Measurements from ENCODE around the gene GLYR1.

- no peak for TF ChIP-seq CTCF (IDR thresholded peaks at IDR 0.05)
- TF ChIP-seq POLR2A (IDR thresholded peaks at IDR 0.05), result no peak
Observed at GRCh38 chr16:4880006-4880580, 33.0 kb upstream of the GLYR1 start.

All from gastroesophageal sphincter (tissue), 3 donors.